CD4-positive, alpha-beta T cell treated with Interleukin-1 beta for 1 hour (primary cell): ENCODE results near the gene STK24.

Experiments used
- DNase-seq, 2 donors: peaks; one replicate each; pipeline ENCODE4 v3.0.0-alpha.2; 2020 to 2022

STK24 gene

DNA sequence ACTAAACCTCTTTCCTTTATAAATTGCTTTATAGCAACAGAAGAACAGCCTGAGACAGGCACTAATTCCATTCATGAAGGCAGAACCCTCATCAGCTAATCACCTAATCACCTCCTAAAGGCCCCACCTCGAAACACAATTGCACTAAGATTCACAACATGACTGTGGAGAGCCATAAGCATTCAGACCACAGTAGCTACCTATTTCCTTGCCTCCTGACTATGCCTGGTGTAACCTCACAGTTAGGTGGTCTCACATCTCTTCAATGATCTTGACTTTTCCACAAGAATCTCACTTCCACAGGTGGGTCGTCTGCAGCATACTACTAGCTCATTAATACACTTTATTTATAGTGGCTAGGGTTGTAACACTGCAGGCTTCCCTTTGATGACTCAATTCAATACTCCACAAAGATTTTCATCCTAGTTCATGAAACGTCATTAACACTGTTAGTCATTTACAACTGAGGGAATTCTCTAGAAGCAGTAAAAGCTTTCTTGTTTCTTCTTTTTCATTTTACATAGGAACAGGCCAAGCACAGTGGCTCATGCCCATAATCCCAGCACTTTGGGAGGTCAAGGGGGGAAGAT, 27.1 kb downstream of the STK24 start:
- DNase-seq, result no peak

DNA sequence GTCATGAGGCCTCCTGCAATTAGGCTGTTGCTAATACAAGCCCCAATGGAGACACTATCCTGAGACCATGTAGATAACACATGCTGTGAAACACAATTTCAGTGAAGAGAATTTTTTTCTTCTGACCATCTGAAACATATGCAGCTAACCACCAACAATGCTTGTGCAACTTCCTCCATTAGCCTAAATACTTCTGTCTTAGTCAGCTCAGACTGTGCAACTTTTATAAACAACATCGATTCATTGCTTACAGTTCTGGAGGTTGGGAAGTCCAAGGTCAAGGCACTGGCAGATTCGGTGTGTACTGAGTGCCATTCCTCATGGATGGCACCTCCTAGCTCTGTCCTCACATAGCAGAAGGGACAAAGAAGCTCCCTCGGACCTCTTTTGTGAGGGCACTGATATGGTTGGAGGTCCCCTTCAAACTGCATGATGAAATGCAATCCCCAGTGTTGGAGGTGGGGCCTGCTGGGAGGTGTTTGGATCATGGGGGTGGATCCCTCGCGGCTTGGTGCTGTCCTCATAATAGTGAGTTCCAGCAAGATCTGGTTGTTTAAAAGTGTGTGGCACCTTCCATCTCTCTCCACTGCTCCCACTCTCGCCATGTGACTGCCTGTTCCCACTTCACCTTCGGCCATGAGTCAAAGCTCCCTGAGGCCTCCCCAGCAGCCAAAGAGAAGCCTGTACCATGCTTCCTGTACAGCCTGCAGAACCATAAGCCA, 27.7 kb downstream of the STK24 start:
- no peak for DNase-seq

DNA sequence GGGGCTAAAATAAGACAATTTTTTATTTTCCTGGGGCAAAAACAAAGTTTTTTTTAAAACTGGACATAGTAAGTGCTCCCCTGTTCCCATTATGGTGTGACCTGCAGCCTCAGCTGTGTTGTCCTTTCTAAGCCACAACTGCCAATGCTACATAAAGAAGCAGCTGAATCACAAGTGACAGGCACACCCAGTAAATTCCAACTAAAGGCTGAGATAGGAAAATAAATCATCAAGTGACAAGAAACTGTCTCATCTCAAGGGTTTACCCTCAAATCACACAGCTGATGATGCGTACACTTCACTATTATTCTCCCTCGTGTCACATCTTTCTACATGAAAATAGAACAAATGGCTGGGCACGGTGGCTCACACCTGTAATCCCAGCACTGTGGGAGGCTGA, 28.7 kb downstream of the STK24 start:
- no peak for DNase-seq

DNA sequence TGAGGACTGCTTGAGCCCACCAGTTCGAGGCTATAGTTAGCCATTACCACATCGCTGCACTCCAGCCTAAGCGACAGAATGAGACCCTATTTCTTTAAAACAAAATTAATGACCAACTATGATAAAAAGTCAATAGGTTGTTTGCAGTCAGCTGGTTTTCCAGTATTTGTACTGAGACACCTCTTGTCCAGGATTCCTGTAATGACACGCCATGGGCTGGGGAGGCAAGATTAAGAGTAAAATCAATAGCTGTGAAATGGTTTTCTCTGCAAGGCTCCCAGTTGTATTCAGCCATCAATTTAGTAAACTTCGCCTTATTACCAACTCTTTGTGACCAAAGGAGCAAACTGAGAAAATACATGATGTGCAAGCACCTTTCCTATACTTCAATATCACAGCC, 29.5 kb downstream of the STK24 start:
- DNase-seq, result no peak

DNA sequence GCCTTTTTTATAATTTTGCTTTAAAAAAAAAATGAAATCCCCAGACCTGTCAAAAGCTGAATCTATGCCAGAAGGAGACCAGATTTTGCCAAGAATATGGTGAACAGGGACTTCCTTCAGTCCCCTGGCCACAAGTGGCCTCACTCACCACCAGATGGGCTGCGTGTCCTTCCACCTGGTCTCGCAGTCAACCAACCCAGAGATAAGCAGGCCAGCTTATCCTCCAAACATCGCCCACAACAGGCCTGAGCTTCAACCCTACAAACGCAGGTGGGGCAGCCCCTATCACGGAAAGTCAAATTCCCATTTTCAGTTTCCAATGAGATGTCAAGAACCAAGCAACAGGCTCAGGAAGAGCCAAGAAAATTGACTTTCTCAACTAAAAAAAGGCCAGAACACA, 30.5 kb downstream of the STK24 start:
- no peak for DNase-seq

DNA sequence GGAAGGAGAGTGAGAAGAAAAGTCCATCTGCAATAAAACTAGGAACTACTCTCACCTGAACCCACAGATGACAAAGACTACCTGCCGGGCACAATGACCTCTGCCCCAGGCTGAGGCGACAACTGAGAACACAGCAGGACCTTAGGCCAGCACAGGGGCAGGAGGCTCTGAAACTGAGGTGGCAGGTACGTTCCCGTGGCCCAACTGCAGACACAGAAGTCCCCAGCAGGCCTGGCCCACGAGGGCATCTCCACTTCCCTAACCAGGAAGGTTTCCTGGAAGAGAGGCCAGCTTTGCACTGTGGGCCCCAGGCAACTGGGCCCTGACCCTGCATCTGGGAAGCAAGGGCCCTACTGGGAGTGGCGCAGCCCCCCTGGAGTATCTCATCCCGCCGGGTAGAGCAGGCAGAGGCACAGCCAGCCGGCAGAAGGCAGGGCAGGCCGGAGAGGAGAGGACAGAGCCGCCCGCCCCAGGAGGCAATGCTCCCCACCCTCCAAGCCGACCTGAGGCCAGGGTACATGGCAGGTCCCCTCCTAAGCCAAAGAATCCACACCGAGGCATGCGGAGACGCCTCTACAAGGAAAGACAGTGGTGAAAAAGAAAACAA, 32.7 kb downstream of the STK24 start:
- no peak for DNase-seq

DNA sequence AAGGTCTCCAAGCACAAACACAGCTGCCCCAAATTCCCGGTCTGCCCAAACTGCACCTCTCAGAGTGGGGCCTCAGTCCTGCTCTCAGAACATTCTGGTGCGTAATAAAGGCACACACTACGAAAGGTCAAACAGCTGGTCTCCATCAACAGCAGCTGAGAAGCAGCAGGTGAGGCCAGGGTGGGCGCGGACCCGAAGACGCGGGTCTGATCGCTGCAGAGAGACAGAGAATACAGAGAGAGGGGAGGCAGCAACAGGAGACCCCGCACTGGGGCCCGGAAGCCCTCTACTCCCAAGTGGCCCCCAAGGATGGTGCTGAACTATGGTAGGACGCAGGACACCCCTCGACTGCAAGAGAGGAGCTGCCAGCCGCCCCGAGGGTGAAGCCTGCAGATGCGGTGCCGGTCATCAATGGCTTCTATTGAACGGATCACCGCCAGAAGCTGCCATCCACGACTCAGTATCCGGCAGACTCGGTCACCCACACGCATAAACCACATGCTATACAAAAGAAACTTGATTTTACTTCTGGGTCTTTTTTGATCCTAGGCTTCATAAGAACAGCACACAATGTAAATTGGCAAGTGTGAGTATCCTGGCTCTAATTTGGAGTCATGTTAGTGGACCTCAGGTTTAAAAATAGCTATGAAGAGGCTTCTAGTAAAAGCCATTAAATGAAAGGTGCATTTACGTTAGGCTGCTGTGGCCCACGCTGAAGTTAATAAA, 33.4 kb downstream of the STK24 start:
- DNase-seq, result no peak

DNA sequence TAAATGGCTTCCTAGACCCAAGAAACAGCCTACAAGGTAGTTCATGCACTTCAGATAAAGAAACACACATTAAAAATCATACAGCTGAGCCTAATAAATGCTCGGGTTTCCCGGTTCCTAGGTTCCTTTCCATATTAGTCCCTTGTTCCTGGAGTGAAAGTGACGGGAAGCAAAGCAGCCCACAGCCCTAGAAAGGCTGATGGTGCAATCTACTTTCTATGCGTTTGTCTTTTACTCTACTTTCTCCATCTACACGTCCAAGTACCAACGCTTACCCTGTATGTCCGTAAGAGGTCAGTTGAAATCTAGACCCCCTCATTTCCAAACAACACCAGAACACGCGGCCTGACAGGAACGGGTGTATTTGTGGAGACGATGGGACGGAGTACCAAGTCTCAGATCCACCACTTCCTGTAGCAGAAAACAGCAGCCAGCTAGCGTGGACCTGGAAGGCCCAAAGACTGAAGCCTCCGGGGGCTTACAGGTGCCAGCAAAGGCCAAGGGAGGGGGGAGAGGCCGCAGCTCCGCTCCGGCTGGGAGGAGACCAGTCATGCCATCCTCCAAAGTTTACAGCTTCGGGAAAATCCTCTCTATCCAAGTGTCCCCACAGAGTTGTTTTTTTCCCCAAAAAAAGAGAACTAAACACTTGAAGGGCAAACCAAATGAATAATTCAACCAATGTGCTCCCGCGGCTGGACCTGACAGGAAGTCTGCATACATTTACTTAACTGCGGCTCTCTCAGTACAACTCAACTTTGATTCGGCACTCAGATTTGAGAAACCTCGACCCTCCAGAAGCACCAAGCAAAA, 34.1 kb downstream of the STK24 start:
- DNase-seq, result no peak

DNA sequence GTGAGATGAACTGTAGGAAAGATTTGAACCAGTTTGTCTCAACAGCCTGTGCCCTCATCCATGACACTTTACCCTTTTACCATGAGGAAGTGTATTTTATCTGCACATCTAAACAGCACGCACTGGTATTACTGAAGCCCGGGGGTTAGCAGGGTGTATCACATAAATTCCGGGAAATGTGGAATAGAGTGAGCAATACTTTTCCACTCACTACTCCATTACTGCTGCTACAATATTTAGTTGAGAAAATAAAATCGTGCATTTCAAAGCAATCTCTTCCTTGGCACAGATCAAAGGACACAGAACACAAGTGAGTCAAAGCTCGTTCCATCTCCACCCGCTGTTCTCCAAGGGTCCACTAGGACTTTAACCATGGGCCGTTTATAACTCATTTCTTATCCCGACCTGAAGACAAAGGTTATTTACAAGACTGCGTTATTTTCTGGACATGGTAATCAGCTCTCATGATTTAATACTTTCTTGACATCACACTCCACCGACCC, 35.2 kb downstream of the STK24 start:
- no peak for DNase-seq

DNA sequence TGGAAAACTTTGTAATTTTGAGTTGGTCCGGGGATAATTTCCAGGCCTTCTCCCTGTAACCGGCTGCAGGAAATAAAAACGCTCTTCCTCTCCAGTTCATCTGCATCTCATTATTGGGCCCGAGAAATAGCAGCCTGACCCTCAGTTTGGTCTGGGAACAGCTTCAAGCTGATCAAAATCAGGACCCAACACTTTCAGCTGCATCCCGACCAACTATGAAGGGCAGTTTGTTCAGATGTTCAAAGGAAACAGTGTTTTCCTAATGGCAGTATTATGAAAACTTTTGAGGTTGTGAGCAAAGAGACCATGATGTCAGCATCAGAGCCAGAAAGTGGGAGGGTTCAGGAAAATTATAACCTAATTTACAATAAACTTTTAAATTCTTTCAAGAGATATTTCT, 35.7 kb downstream of the STK24 start:
- DNase-seq, result no peak

DNA sequence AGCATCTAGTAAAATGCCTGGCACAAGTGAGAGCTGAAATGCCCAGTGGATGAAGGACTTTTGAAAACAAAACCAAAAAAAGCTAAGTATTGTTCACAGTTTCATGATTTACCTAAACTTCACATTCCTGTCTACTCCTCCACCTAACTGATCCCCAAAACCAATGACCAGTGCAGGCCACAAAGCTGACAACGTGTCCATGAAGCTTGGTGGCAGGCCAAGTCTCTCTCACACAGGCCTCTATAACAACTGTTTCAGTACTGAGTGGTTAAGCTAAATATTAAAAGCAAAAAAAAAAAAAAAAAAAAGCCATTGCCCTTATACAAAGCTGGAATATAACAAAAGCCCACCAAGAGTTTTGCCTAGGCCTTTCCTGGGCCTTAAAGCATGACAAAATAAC, 36.4 kb downstream of the STK24 start:
- no peak for DNase-seq

DNA sequence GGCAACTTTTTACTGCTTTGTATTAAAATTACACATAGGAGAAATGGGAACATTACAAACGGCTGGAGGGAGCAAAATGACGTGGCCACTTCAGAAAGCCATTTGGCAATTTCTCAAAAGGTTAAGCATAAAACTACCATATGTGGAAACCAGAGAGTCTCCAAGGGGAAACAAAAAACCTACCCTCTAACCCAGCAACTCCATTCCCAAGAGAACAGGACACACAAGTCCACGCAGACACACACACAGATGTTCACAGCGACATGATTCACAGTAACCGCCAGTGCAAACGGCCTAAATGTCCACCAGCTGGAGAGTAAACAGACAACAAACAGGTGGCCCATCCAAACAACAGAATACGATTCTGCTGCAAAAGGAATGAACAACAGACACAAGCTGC, 37.2 kb downstream of the STK24 start:
- DNase-seq, result no peak

DNA sequence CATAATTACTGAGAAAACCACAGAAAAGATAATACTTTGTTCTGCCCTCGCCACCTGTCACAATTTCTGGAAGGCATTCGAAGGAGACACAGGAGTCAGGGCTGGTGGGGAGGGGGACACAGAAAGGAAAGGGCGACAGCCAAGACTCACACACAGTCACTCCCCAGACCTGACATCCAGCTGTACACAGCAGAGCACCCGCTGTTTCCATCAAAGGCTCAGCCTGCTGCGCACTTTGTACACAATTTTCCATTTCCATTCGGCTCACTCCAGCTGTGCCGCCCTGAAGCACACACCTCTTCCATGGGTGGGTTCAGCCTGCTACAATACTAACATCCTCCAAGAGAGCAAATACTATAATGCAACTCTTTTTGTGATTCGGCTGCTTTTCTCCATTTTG, 38.0 kb downstream of the STK24 start:
- DNase-seq, result no peak

DNA sequence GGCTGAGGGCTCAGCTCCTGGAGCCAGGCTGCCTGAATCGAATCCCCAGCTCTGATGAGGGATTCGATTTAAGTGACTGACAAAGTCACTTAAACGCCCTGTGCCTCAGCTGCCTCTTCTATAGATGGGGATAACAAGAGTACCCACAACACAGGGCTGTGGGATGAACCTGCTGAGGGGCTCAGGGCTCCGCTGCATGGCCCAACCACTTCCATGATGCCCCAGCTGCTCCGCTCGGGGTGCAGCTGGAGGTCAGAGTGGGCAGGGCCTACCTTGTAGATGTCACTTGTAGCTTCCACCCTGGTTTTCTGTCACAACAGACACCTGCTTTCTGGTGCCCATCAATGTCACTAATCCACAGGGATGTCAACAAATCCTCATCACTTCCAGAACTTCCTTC, 39.2 kb downstream of the STK24 start:
- no peak for DNase-seq

DNA sequence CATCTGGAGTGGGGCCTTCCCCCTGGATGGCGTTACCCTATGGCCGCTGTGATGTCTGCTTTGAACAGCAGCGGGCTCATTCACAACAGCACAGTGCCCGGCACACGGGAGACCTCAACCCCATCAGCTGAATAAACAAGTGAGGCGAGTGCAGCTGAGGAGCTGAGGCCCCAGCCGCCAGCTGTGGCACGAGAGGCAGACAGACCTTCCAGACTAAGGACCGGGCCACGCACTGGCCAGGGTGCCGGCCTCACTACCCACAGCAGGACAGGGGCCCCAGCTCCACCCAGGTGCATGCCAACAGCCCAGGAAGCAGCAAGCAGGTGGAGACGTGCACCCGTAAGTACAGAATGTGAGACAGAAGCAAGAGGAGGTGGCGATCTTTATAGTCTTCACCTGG, 39.6 kb downstream of the STK24 start:
- DNase-seq, result no peak

DNA sequence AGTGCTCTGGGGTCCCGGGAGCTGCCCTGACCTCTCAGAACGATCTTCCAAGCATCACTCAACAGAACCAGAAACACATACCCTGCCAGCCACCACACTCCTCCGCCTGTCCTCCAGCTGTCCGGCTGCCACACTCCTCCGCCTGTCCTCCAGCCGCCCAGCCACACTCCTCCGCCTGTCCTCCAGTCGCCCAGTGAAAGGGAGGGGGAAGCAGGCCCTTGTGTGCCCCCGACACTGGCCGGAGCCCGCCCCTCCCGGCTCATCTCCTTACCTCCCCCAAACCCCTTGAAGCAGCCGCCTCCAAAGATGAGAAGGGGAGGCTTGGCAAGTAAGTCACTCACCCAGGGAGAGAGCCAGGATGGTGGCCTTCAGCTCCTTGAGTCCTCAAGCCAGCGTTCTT, 40.2 kb downstream of the STK24 start:
- DNase-seq, result no peak

DNA sequence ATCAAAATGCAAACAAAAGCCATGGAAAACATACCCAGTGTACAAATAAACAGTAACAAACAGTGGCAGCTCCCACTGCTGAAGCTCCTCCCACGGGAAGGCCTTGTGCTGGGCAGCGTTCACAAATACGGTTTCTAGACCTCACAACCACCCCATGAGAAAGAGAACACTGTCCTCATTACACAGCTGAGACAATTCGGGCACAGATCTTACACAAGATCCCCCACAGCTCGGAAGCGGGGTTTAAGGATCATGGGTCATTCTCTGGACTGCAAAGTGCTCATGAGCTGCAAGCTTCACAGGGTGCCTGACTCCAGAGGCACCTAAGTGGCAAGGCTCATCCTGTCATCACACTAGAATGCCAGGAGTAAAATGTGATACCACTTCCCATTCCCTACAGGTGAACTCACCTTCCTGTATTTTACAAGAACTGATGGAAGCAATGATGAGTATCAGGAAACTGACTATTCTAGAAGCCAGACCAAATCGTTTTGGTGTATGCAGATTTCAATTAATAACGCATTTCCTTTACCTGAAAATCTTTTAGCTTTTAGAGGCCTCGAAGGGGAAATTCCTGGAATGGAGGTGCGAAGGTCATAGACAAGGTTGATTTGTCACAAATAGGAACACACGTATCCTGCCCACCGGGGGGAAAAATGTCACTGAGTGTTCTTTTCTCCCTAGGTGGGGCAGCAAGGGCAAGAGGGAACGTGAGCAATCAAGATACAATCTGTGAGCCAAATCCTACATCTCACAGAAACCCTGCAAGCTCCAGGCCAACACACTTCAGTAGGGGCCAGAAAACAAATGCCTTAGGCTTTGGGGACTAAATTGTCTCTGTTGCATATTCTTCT, 41.2 kb downstream of the STK24 start:
- DNase-seq, result no peak

DNA sequence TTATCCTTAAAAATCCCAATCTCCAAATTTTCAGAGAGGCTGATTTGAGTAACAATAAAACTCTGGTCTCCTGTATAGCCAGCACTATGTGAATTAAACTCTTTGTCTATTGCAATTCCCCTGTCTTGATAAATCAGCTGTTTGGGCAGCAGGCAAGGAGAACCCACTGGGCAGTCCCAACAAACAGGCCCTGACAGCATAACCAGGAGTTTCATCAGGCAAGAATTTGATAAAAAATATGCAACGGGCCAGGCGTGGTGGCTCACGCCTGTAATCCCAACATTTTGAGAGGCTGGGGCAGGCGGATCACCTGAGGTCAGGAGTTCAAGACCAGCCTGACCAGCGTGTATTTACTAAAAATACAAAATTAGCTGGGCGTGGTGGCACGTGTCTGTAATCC, 42.1 kb downstream of the STK24 start:
- no peak for DNase-seq

DNA sequence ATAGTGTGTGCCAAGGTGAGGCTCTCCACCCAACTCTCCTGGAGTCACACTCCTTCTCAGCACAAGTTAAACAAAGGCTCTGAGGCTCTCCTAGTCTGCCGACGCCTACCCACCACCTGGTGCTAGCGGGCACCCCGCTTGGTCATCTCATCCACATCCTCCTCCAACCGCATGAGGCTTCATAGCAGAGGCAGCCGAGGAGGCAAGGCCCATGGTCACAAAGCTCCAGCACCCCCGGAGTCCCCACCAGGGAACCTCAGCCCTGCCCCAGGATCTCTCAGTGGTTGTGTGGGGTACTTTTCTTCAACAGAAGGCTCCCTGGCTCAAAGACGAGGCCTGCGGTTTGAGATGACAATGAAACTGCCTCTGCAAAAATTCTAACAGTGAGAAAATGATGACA, 43.0 kb downstream of the STK24 start:
- no peak for DNase-seq

DNA sequence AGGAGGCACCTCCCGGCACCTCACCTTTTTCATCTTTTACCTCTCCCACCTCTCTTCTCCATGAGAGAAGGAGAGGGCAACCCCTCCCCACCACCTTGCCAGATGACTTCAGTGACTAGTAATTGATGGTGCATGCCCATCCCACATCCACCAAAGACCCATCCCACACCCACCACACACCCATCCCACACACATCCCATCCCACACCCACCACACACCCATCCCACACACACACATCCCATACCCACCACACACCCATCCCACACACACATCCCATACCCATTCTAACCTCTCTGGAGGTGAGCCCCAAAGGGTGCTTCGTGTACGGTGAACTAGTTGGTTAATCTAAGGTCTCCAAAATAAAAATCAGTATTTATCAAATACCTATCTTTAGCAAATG, 44.7 kb downstream of the STK24 start:
- no peak for DNase-seq

DNA sequence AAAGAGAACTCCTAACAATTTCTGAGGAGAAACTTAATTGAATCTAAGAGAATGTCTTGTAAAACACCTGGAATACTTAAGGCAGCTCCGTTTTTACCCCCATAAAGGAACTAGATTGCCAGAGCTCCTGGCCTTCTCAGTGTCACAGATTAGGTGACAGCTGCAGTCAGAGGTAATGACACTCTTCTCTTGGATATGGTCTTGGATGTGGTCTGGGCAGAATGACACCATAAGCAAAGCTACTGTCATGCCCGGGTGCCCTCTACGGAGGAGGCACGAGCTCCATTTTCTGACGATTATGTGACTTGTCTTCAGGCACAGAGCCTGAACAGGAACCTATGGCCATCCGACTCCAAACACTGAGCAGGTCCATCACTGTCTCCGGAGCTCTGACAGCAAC, 46.7 kb downstream of the STK24 start:
- DNase-seq, result no peak

DNA sequence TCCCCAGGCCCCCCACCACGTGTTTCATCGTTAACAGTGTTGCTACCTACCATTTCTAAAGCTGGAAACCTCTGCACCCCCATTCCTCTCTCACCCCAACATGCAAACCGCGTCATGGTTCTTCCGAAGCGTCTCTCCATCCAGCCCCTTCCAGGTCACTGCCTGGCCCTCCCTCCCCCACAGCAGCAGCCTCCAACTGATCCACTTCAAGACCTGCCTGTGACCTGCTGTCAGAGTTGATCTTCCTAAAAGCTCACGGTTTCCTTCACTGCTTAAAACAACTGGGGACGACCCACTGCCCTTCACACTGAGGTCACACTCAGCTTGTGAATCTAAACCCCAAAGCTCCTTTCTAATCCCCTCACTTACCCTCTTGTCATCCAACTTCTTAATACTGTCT, 47.7 kb downstream of the STK24 start:
- no peak for DNase-seq
